ENCODE results near the gene MACROH2A1.

Gene MACROH2A1

DNA sequence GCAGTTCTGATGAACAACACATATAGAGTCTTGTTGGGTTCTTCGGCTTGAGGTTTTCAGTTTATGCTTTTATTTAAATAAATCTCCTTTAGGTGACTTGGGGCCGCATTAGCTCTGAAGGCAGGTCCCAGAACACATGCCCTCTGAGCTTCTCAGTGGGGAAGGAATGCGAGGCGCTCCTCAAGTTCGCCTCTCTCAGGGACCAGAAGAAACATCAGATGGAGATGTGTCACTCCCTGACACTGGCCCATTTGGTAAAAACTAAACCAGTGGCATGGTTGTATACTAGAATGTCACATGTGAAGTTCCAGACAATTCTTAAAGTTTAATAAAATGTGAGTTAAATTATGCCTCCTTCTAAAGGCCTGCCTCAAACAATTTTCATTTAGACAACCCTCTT is 1.9 kb downstream of the MACROH2A1 start:
- DNase-seq (ENCODE audit: low read depth in 2 of 2): no peak

DNA sequence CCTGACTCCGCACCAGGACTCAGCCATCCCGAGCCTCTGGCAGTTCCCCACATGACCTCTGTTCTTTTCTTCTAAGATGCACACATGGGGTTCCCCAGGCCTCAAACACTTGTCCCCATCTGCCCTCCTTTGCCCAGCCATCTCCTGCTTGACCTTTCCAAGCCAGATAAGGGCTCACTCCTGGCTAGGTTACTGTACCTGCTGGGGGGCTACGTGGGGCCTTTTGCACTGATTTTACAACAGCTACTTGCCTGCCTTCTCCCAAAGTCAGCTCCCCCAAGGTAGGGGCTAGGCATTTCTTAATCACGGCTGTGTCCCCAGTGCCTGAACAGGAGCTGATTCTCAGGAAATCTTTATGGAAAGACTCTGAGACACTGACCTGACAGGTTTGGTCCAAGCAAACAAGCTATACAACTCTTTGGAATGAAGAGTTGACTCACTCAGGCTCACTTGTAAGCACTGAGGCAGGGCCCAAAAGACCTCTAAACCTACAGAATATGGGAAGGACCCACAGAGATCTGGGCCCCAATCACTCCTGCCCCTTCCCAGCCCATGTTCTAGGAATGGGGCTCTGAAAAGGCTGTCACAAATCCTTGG is 2.5 kb downstream of the MACROH2A1 start:
- DNase-seq (ENCODE audit: low read depth in 2 of 2): no peak

DNA sequence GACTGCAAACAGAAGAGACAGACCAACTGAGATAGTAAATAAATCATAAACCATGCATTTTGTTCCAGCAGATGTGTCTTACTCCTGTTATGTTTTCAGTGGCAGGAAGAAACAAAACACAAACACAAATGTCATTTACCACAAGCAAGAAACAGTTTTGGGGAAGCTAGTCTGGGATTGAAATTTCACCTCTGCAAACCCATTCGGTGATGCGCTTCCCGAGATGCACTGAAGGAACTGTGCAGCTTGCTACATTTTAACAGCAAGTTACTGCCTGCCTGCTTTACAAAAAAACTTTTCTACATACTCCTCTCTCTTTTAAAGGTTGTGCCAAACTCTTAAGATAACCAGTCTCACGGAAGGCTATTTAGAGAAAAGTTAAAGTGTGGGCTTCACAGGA is 3.2 kb downstream of the MACROH2A1 start:
- DNase-seq (ENCODE audit: low read depth in 2 of 2): no peak

DNA sequence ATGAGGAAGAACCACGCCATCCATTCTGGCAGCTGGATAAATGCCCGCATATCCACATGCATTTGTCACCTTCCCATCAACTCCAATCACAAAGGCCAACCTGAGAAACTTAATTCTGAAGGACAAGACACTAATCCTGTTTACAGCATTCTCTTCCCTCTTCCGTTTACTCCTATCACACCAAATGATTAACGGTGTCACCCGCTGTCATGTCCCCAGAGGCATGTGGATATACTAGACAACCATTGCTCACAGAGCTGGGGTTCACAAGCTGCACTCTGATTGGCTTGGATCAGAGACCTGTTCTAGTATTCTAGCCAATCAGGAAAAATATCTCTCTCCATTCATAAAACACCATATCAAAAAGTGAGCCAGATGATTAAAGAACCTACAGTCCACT is 3.6 kb downstream of the MACROH2A1 start:
- no peak for DNase-seq (ENCODE audit: low read depth in 2 of 2)

DNA sequence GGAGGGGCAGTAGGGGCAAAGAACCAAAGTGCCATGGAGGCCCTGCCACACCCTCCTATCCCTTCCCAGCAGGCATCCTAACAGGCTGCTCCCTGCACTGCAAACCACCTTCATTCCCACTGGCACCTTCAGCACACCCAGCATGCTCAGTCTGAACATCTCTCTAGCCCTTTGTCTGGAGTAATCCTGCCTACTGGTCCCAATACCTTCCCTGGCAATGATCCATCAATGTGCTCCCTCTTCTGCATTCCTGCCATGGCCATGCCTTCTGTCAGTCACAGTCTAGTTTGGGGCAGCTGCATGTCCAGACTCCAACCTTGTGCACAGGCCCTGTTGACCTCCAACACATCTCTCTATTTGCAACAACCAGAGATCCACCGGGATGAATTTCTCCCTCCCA is 4.9 kb downstream of the MACROH2A1 start:
- DNase-seq (ENCODE audit: low read depth in 2 of 2): no peak

DNA sequence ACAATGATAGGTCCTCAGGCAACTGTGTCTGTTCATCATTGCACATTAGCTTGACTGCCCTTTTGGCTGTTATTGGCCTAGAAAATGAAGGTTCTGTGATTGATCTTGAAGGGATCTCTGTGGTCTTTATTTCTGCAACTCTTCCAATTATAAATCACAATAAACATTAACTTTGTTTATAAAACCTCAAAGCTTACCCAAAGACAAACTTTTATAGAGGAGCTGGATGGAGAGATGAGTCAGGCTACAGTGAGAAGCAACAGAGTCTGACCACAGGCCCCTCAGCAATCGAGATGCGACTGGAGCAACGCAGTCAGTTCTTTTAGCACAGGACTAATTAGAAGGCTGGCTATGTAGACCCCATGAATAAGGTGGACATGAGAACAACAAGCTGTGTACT is 5.3 kb downstream of the MACROH2A1 start:
- no peak for DNase-seq (ENCODE audit: low read depth in 2 of 2)

DNA sequence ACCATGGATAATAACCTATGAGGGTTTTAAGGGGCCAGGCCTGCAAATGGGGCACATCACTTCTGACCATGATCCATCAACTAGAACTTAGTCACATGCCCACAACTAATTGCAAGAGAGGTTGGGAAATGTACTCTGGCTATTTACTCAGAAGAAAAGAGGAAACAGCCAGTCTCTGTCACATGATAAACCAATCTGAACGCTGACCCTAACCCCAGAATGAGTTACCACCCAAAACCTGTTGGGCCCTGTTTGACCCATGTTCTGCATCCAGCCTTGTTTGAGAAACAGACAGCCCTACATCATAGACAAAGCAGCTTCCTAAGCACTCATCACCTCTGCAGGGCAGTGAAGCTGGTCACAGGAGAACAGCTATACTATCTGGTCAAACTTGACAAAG is 5.8 kb downstream of the MACROH2A1 start:
- no peak for DNase-seq (ENCODE audit: low read depth in 2 of 2)

DNA sequence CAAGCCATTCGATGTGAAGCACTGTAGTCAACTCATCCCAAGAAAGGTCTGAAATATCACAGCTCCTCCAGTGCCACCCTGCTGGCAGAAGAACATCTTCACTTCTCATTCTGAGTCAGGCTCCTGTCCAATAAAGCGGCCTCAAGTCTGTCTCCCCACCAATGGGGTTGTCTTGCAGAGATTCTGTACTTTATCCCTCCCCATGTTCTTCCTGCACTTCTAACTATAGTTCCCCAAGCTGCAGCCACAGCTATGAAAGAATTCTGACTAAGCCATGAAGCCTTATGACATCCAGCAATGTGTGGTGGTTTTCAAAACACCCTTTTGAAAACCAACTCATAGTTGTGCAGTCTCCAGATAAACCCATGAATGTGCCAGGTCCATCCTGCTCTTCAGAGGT is 6.8 kb downstream of the MACROH2A1 start:
- no peak for DNase-seq (ENCODE audit: low read depth in 2 of 2)

DNA sequence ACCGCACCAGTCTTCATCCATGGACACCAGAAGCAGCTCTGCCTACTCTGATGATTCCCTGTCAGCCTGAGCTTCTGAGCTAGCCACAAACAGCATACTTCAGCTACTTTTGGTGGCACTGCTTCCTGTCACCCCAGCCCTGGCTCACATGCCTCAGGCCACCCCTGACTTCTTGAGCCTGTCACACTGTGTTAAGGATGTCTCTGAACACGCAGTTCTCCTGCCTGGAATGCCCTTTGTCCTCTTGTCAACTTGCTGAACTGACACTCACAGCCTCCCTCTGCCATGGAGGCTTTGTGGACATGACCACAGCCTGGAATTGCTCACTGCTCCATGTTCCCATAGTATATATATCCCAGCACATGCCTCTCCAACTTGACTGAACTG is 7.2 kb downstream of the MACROH2A1 start:
- no peak for DNase-seq (ENCODE audit: low read depth in 2 of 2)

DNA sequence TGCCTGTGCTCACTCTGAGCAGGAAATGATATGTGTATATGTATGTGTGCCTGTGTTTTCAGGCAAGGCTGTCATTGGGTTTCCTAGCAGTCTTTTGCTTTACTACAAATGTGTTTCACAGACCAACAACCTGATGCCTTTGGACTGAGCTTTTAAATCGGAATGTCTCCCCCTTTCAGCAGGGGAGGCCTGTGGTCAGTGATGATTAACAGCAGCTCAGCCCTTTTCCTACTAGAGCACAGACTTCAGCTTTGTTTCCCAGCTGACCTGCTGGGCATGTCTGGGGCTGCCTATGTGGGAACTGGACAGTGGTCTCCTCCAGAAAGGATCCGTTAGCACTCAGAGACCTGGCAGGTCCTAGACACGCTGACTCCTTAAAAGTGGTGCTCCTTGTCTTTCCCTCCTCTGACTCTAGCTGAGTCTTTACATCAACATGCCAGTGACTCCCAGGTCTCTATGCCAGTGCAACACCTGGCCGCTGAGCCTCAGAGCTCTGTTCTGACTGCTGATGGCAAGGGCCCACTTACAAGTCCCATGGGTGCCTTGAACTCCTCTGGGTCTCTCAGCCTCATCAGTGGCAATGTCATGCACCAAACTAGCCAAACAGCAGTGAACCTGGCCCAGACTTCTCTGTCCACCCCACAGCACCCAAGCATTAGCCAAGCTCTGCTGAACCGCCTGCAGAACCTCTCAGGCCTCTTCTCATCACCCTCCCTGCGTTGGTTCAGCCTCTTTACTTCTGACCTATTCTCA is 7.7 kb downstream of the MACROH2A1 start:
- DNase-seq (ENCODE audit: low read depth in 2 of 2): no peak

DNA sequence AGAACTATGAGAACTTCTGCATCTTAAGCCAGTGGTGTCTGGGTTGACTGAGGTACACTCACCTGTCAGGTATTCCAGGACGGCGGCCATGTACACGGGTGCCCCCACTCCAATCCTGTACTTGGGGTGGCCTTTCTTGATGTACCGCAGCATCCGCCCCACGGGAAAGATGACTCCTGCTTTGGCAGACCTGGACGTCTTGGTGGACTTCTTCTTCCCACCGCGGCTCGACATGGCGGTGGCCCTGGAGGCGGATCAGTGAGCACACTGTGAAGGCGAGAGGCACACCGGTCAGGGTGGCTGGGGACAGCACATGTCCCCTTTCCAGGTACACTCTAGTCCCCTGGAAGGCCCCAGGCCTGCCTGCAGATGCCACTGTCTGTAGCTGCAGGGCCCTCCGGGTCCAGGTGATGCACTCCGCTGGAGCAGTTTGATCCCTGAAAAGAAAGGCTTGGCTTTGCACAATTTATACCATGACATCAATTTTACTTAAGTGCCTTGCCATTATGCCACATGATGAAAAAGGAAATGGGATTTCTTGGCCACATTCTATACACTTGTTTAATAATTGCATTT is 10.1 kb downstream of the MACROH2A1 start:
- no peak for DNase-seq (ENCODE audit: low read depth in 2 of 2)

DNA sequence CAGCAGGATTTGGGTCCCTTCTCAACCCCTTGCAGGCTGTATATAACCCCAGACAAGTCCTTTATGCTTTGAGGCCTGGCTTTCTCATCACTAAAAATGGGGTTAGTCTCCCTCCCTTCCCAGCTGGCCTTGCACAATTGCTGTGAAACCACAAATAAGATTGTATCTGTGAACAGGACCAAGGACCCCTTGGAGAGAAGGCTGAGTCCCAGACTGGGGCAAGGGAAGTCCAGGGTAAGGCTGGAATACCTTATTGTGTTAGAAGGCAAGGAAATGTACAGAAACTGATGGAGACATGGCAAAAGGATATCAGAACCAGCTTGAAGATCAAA is 11.4 kb downstream of the MACROH2A1 start:
- no peak for DNase-seq (ENCODE audit: low read depth in 2 of 2)

DNA sequence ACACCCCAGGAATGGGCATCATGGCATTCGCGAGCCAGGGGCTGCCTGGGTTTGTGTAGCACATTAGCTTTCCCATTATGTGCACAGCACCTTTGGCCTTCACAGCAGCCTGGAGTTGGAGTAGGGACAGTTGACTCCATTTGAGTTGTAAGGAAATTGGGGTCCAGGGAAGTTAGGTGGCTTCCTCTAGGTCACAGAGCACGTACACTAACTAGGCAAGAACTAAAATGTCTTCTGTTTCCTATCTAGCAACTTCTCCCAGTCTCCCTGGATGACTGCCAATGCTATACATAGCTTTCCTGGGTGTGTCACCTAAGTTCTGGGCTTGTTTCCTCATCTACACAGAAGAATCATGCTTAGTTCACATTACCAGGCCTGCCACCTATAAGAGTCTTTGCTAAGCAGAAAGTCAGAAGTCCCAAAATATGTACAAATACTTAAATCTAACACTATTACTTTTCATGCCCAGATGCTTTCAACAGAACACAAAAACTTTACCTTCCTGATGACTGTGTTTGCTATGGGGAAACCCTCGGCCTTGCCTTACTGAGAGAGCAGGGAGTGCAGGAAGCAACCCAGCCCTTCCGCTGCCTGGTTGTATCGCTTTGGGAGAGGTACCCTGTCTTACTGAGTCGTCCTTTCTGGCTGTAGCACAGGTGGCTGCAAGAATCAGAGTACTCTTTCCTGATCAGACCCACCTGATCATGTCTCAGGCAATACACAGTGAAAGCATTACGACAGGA is 12.0 kb downstream of the MACROH2A1 start:
- no peak for DNase-seq (ENCODE audit: low read depth in 2 of 2)

DNA sequence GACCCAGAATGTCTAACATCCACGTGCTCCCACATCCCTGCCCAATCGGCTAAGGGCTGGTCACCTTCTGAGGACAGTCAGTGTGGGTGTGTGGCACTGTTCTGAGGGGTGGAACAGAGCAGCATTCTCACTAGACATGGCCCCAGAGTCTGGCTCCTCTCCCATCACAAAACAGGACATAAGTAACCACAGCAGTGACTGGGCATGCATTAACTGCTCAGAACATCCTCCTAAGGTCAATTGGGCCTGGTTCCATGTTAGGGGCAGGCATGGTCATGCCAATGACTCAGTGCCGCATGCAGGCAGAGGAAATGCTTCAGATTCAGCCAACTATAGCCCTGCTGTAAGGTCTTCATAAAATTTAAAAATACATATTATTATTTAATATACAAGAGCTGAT is 12.9 kb downstream of the MACROH2A1 start:
- DNase-seq (ENCODE audit: low read depth in 2 of 2): no peak

DNA sequence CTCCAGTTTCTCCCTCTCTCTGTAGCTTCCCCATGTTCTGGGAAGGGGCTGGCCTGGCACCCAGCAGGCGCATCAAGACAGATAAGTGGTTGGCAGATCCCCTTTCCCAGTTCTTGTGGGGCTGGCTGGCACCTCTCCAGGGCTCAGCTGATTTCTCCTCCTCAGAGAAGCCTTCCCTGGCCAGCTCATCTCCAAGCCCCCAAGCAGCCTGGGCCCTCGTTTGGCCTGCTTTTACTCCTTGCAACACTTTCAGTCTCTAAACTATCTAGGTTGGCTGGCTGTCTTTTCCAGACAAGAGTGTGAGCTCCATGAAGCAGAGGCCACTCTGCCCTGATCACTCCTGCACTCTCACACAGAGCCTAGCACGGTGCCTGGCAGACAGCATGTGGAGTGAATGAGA is 13.5 kb downstream of the MACROH2A1 start:
- DNase-seq (ENCODE audit: low read depth in 2 of 2): no peak

DNA sequence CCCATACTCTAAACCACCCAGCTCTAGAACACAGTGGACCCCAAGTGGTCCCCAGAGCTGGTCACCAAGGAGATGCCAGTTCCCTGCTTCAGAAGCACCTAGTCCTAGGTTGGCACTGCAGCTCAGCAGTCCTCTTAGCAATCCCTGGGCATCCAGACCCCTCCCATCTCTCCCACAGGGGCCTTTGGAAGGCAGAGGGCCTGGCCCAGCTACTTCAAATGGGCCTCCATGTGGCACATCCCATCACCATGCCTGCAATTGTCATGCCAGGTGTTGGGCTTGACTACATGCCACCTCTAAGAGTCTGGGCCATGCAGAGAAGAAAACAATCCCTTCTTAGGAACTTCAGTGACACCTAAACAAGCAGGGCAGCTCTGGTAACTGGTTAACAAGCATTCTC is 14.1 kb downstream of the MACROH2A1 start:
- DNase-seq (ENCODE audit: low read depth in 2 of 2): no peak

DNA sequence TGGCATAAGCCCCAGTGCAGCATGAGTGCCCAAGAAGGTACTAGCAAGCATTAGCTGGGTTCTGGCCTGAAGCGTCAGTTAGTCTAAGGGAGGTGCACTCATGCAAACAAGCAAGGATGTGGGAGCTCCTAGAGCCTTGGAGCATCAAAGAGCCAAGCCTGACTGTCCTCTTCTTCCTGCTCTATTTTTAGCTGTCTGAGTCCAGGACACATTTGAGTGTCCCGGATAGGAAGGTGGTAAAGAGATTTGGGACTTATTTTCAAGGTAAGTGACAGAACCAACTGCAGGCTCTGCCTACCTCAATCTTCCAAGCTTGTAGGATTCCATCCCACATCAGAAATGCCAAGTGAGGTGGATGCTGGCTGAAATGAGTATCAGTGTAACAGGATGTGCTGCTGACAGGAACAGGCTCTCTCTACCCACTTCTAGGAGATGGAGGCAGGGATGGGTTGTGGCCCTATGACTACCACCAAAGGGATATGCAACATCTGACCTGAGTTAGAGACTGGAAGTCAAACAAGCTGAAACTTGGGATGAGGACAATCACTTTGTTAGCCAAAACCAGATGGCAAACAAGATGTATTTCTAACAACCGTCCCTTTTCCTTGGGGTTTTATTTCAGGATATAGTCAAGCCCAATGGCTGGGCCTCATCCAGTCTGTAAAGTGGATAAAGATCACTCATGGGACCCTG is 15.1 kb downstream of the MACROH2A1 start:
- DNase-seq (ENCODE audit: low read depth in 2 of 2): no peak

DNA sequence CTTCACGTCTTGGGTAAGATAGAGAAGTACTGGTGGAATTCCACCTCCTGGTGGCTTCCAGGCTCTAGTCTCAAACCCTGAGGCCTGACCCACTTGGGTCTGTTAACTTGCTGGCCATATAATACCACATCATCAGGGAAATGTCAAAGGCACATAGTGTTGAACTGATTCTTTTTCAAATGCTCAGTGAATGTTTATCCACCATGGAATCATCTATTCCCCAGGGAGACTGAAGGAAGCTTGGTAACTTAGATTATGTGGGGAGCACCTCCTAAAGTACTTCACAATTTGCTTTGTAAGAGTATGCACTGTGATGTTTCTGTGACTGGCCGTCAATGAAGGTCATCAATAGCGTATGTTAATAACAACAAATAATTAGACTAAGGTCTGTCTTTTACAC is 16.1 kb downstream of the MACROH2A1 start:
- no peak for DNase-seq (ENCODE audit: low read depth in 2 of 2)

DNA sequence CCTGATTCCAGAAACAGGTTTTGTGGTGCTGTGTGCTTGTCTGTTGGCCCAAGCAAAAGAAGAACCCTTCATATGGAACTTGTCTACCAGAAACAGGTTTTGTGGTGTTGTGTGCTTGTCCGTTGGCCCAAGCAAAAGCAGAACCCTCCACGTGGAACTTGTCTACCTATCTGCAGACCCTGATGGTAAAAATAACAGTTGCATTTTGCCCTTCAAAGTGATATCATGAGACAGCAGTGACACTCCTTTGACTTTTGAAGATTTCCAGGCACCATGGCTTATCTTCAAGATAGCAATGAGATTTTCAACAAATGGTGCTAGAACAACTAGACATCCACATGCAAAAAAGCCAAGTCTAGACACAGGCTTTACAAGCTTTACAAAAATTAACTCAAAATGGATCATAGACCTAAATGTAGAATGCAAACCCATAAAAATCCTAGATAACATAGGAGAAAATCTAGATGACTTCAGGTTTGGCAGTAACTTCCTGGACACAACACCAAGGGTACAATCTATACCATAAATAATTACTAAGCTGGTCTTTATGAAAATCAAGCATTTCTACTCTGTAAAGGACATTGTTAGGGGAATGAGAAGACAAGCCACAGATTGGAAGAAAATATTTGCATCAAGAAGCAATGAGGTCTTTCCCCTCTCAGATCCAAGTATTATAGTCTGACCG is 16.8 kb downstream of the MACROH2A1 start:
- DNase-seq (ENCODE audit: low read depth in 2 of 2): no peak

DNA sequence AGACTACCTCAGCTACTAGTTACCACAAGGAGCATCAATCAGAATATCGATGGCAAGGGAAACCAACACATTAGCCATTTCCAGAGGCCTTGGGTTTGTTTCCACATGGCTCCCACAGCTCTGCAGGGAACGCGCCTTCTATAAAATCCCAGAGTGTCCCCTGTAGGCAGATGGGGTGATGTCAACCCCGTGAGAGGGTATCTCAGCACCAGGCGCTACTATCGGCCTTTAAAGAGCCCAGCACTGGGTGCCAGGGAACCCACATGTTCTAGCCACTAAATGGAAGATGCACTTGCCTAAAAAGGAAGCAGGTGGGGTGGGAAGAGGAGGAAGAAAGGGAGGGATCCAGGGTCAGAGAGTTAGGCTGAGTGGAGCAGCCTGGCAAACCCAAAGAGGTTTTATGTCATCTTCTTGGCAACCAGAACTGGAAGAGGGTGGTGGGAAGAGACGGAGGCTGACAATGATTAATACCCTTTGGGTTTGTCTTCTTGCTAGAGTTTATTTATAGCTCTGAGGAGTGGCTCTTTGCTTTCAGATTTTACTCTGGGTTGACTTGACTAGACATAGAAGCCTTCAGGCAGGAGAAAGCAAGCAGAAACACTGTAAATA is 19.9 kb downstream of the MACROH2A1 start:
- no peak for DNase-seq (ENCODE audit: low read depth in 2 of 2)

Data from activated CD4-positive, alpha-beta T cell treated with anti-CD3 and anti-CD28 coated beads for 24 hours (primary cell).